DOHH2 (cell line): ENCODE results near the gene CA12.

Experiments
- EZH2phosphoT487 ChIP-seq: fragments of 200-600 bp; sonication (generic); IDR thresholded peaks from 2 replicates; pipeline ENCODE4 v1.6.1; 2017; ENCODE audit warnings: borderline replicate concordance, mild to moderate bottlenecking, antibody characterized with exemption, low read length, moderate library complexity, mixed read lengths
- TF ChIP-seq, protein P1 (sequence below): fragments of 200-600 bp; sonication (generic); IDR thresholded peaks from one replicate; pipeline ENCODE4 v1.5.1; 2014; ENCODE audit warnings: antibody characterized with exemption, mild to moderate bottlenecking, low read depth, low read length; ENCODE audit not compliant: poor library complexity, severe bottlenecking

DNA sequence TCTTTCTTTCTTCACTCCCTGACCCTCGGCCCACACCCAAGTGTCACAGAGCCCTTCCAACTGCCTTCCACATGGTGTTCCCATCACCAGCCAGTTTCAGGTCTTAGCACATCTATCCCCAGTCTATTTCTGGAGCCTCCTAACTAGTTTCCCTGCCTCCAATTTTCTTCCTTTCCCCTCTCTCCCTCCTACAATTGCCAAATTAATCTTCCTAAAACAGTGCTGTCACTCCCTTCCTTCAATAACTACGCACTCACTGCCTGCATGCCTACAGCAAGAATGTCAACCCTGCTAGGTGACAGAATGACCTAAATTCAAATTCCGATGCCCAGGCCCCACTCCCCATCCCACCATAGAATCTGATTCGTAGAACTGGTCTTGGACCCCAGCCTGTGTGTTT, 36.1 kb upstream of the CA12 start:
- no peak for TF ChIP-seq EZH2phosphoT487
- TF ChIP-seq, protein P1, sequence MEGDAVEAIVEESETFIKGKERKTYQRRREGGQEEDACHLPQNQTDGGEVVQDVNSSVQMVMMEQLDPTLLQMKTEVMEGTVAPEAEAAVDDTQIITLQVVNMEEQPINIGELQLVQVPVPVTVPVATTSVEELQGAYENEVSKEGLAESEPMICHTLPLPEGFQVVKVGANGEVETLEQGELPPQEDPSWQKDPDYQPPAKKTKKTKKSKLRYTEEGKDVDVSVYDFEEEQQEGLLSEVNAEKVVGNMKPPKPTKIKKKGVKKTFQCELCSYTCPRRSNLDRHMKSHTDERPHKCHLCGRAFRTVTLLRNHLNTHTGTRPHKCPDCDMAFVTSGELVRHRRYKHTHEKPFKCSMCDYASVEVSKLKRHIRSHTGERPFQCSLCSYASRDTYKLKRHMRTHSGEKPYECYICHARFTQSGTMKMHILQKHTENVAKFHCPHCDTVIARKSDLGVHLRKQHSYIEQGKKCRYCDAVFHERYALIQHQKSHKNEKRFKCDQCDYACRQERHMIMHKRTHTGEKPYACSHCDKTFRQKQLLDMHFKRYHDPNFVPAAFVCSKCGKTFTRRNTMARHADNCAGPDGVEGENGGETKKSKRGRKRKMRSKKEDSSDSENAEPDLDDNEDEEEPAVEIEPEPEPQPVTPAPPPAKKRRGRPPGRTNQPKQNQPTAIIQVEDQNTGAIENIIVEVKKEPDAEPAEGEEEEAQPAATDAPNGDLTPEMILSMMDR, result no peak
